Uterus (tissue), 4 donors: ENCODE measurements around the gene ARFGEF2. TPM values are rescaled to one million over a fixed set of nuclear protein-coding genes. Genes with fewer than 3 reads are reported as not detected.

Experiments
- DNase-seq, 2 donors: peaks; one replicate each; pipeline ENCODE4 v3.0.0-alpha.2; 2019 to 2020
- H3K27ac ChIP-seq, 2 donors: fragments of 200-600 bp; sonication (generic); 1 replicate in 1 of 2; 2 replicates in 1 of 2; pipeline ENCODE4 v1.5.1; 2016 to 2018
- H3K27me3 ChIP-seq, 2 donors: fragments of 200-600 bp; sonication (generic); one replicate each; pipeline ENCODE4 v1.5.1; 2018 to 2019; ENCODE audit warnings: control low read depth in 1 of 2
- H3K36me3 ChIP-seq, 2 donors: fragments of 200-600 bp; sonication (generic); one replicate each; pipeline ENCODE4 v1.5.1; 2019; ENCODE audit warnings: control low read depth in 1 of 2
- H3K4me1 ChIP-seq, 2 donors: fragments of 200-600 bp; sonication (generic); one replicate each; pipeline ENCODE4 v1.5.1; 2018 to 2019; ENCODE audit warnings: control low read depth in 1 of 2
- H3K4me3 ChIP-seq, 2 donors: fragments of 200-600 bp; sonication (generic); 1 replicate in 1 of 2; 2 replicates in 1 of 2; pipeline ENCODE4 v1.5.1; 2018 to 2019; ENCODE audit warnings: mild to moderate bottlenecking in 1 of 2
- H3K9me3 ChIP-seq, 2 donors: fragments of 200-600 bp; sonication (generic); one replicate each; pipeline ENCODE4 v1.5.1; 2019; ENCODE audit warnings: control low read depth in 1 of 2
- CTCF ChIP-seq, 4 experiments: fragments of 200-600 bp in 2 of 4; fragments of 450-650 bp in 2 of 4; sonication (generic) in 2 of 4; IDR thresholded peaks; one replicate each; pipeline ENCODE4 v1.5.1; 2016 to 2019; ENCODE audit warnings: antibody characterized with exemption in 4 of 4, mild to moderate bottlenecking in 2 of 4, moderate library complexity in 1 of 4
- POLR2A ChIP-seq, 2 donors: fragments of 450-650 bp; IDR thresholded peaks; one replicate each; pipeline ENCODE4 v1.6.1; 2016; ENCODE audit warnings: antibody characterized with exemption in 2 of 2, mild to moderate bottlenecking in 1 of 2, moderate library complexity in 1 of 2
- intact Hi-C: fragments of 100-400 bp; cut with DNase I; formaldehyde crosslinking; loops from one replicate; pipeline ENCODE4 v1.15.1; 2023; ENCODE audit warnings: low total_unique reads
- total RNA-seq, 4 donors: library from RNA; depleted of rRNA in 3 of 4; stranded (reverse); fragments of >200 nt in 3 of 4; gene quantifications; one replicate each; pipeline versions ENCODE4 v1.1.0 to v1.2.4, GENCODE V29; 2014 to 2023
- donor health status: DM: yes; HTN: yes; CAD: no.

The ARFGEF2 gene
- total RNA-seq, 4 donors from 2014 or later, result 22.0 to 33.7 (median 27.0) TPM

DNA sequence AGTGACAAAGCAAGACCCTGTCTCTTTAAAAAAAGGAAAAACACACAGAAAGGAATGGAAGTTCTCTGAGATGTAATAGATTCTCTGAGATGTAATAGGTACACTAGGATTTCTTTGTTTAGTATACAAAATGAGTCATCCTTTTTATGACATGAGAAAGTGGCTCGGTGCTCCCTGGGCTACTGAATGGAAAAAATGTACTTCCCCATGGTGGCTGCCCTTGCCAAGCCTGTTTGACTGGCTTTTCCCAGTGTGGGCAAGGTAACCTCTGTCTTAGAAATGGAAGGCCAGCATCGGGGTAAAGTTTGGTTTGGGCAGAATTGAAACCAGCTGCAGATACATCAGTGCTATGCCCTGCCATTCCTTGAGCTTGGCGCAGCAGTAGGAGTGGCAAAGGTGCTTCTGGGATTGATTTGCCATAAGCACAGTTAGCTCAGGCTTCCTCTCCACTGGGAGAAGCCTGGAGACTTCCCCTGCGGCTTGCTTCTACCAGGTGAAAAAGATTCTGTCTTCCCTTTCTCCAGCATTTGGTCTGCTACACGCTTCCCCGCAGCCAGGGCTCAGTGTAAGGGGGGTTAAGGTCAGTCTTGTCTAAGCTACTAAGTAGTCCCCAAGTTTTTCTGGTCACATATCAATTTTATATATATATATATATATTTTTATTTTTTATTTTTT is 24.5 kb downstream of the ARFGEF2 start:
- intact Hi-C loops, result no loop called here
- H3K27me3 ChIP-seq, result no peaks in the 10 kb centered on the region
- no peaks in the 10 kb centered on the region for H3K4me1 ChIP-seq
- no peak overlapping the region for H3K4me3 ChIP-seq
- TF ChIP-seq CTCF (IDR thresholded peaks at IDR 0.05) (no peak), POLR2A (IDR thresholded peaks at IDR 0.05) (no peak)
- DNase-seq, result no peak
- no peaks in the 10 kb centered on the region for H3K9me3 ChIP-seq
- no peak overlapping the region for H3K27ac ChIP-seq
- no peaks in the 10 kb centered on the region for H3K36me3 ChIP-seq

DNA sequence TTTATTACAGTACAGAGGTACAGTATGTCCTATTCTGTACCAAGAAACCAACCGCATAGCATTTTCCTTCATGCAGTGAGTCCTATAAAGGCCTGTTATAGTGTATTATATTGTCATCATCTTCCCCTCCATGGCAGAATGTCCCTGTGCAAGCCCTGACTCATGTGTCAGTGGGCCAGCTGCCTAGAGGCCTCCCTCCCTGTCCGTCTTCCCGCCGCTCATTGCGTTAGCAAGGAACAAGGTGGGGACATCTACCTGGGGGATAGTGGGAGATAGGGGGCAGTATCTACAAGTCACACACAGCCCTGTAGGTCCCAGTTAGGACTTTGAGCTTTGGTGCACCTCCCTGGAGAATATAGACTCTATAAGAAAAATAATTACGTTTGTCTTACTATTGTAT is 27.1 kb downstream of the ARFGEF2 start:
- H3K4me1 ChIP-seq, result no peaks in the 10 kb centered on the region
- H3K36me3 ChIP-seq, result no peaks in the 10 kb centered on the region
- DNase-seq, result no peak
- H3K4me3 ChIP-seq, result no peak overlapping the region
- no peak for TF ChIP-seq POLR2A (IDR thresholded peaks at IDR 0.05)
- TF ChIP-seq CTCF (IDR thresholded peaks at IDR 0.05), result no peak
- H3K27me3 ChIP-seq, result no peaks in the 10 kb centered on the region
- H3K9me3 ChIP-seq, result no peaks in the 10 kb centered on the region
- intact Hi-C loops, result no loop called here
- no peak overlapping the region for H3K27ac ChIP-seq

DNA sequence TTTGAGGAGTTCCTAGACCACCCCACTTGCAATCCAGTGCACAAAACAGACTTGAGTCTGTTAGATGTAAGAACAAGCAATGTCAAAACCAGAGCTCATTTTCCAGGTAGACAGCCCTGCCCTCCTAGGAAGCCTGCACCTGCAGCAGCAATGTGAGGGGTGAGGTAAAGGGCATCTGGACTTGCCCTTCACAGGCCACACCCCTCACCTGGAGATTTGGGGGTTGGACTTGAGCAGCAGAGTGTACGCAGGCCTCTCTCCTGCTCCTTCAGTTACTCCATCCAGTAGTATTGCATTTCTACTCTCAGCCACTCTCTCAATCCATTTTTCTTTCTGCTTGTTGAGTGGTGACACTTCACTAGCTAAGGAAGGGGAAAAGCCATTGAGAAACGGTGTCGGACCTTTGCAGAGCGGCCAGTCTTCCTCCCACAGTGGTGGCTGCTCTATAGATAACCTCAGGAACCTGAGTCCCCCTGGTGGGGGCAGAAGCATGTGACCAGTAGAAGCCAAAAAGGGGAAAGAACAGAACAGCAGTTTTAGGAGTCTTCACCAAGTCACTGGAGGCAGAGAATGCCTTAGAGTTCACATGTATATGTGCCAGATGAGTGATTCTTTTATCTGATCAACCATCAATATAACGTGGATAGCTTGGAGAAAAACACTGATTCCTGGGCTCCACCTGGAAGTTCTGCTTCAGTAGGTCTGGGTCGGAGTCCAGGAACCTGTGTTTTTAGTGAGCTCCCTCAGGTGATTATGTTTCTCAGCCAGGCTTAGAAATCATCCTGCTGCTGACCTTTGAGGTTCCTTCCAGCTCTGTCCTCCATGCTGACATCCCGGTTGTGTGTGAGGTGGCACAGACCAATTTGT is 28.0 kb downstream of the ARFGEF2 start:
- no peak for DNase-seq
- intact Hi-C loops, result no loop called here
- H3K4me1 ChIP-seq, result no peaks in the 10 kb centered on the region
- no peaks in the 10 kb centered on the region for H3K36me3 ChIP-seq
- no peaks in the 10 kb centered on the region for H3K27me3 ChIP-seq
- H3K9me3 ChIP-seq, result no peaks in the 10 kb centered on the region
- H3K4me3 ChIP-seq, result no peak overlapping the region
- H3K27ac ChIP-seq, result no peak overlapping the region
- no peak for TF ChIP-seq CTCF (IDR thresholded peaks at IDR 0.05)
- TF ChIP-seq POLR2A (IDR thresholded peaks at IDR 0.05), result no peak

- H3K4me1 ChIP-seq, result no peaks in the 10 kb centered on the region
- intact Hi-C loops, result no loop called here
- no peak for DNase-seq
- H3K4me3 ChIP-seq, result no peak overlapping the region
- H3K27me3 ChIP-seq, result no peaks in the 10 kb centered on the region
- no peaks in the 10 kb centered on the region for H3K36me3 ChIP-seq
- TF ChIP-seq CTCF (IDR thresholded peaks at IDR 0.05) (no peak), POLR2A (IDR thresholded peaks at IDR 0.05) (no peak)
- no peaks in the 10 kb centered on the region for H3K9me3 ChIP-seq
- H3K27ac ChIP-seq, result no peak overlapping the region
Measured at GRCh38 chr20:48951041-48951440, 29.5 kb downstream of the ARFGEF2 start.

- DNase-seq, result no peak
- Histone ChIP-seq H3K27ac (no peak overlapping the region), H3K27me3 (no peaks in the 10 kb centered on the region), H3K36me3 (no peaks in the 10 kb centered on the region), H3K9me3 (no peaks in the 10 kb centered on the region), H3K4me1 (no peaks in the 10 kb centered on the region), H3K4me3 (no peak overlapping the region)
- no peak for TF ChIP-seq POLR2A (IDR thresholded peaks at IDR 0.05)
- no peak for TF ChIP-seq CTCF (IDR thresholded peaks at IDR 0.05)
- intact Hi-C loops, result no loop called here
Measured at GRCh38 chr20:48951646-48952045, 30.1 kb downstream of the ARFGEF2 start.
